OCI-LY7 (cell line): Measurements from ENCODE around the gene GALNT5. TPM values are rescaled to one million over a fixed set of nuclear protein-coding genes. Genes with fewer than 3 reads are reported as not detected.

Experiments used
- BruUV-seq: library from RNA; stranded (reverse); fragments of 400-500 nt; replicated peaks from 2 replicates; lab custom pipeline; 2021; lab: Mats Ljungman, UMichigan
- CTCF ChIA-PET: fragments of 300-600 bp; sonication (Branson Sonifier 250); formaldehyde crosslinking; loops from one replicate; lab custom pipeline; 2022; ENCODE audit warnings: antibody characterized with exemption; ENCODE audit not compliant: unreplicated experiment; lab: Charles Lee
- POLR2A ChIA-PET: fragments of 300-600 bp; sonication (Branson Sonifier 250); formaldehyde crosslinking; loops from one replicate; lab custom pipeline; 2022; ENCODE audit warnings: antibody characterized with exemption; lab: Charles Lee
- DNase-seq: peaks from one replicate; pipeline ENCODE4 v3.0.0-alpha.2; 2015; ENCODE audit warnings: low spot score
- H2AFZ ChIP-seq: fragments of 200-600 bp; sonication (generic), shearing (Covaris generic); 2 replicates; pipeline ENCODE4 v1.6.1; 2014; ENCODE audit warnings: mild to moderate bottlenecking, antibody characterized with exemption, low read length, moderate library complexity
- H3K27ac ChIP-seq: fragments of 200-600 bp; sonication (generic); 2 replicates; pipeline ENCODE4 v1.5.1; 2014; ENCODE audit warnings: mixed run types, low read depth, mild to moderate bottlenecking, moderate library complexity, low read length, inconsistent platforms; ENCODE audit not compliant: poor library complexity, severe bottlenecking
- H3K36me3 ChIP-seq: fragments of 200-600 bp; sonication (generic); 2 replicates; pipeline ENCODE4 v1.6.1; 2014; ENCODE audit warnings: mild to moderate bottlenecking, antibody characterized with exemption, low read length, moderate library complexity, mixed read lengths; ENCODE audit not compliant: insufficient read depth
- H3K4me1 ChIP-seq: fragments of 200-600 bp; sonication (generic); 2 replicates; pipeline ENCODE4 v1.5.1; 2014; ENCODE audit warnings: mild to moderate bottlenecking, low read length; ENCODE audit not compliant: insufficient read depth, poor library complexity, severe bottlenecking
- H3K4me2 ChIP-seq: fragments of 200-600 bp; sonication (generic); 2 replicates; pipeline ENCODE4 v1.6.1; 2014; ENCODE audit warnings: mild to moderate bottlenecking, low read length
- H3K4me3 ChIP-seq: fragments of 200-600 bp; sonication (generic); 2 replicates; pipeline ENCODE4 v1.5.1; 2014; ENCODE audit warnings: mild to moderate bottlenecking, low read depth, low read length; ENCODE audit not compliant: poor library complexity, severe bottlenecking
- H3K79me2 ChIP-seq: fragments of 200-600 bp; sonication (generic); 2 replicates; pipeline ENCODE4 v1.6.1; 2016; ENCODE audit warnings: low read depth, mild to moderate bottlenecking, low read length, moderate library complexity, mixed read lengths; ENCODE audit not compliant: insufficient read depth
- H3K9me2 ChIP-seq: fragments of 200-600 bp; sonication (generic); 2 replicates; pipeline ENCODE4 v1.6.1; 2016; ENCODE audit warnings: mild to moderate bottlenecking, low read length, mixed read lengths; ENCODE audit not compliant: insufficient read depth
- H3K9me3 ChIP-seq: fragments of 200-600 bp; sonication (generic); 2 replicates; pipeline ENCODE4 v1.6.1; 2014; ENCODE audit warnings: mild to moderate bottlenecking, mixed run types, low read length, mixed read lengths
- H4K20me1 ChIP-seq: fragments of 200-600 bp; sonication (generic); 2 replicates; pipeline ENCODE4 v1.6.1; 2014; ENCODE audit warnings: mild to moderate bottlenecking, antibody characterized with exemption, low read length, moderate library complexity, mixed read lengths; ENCODE audit not compliant: insufficient read depth
- EZH2phosphoT487 ChIP-seq: fragments of 200-600 bp; sonication (generic); IDR thresholded peaks from 2 replicates; pipeline ENCODE4 v1.6.1; 2018; ENCODE audit warnings: low read depth, borderline replicate concordance, mild to moderate bottlenecking, mixed run types, antibody characterized with exemption, low read length, moderate library complexity, mixed read lengths
- intact Hi-C: fragments of 100-400 bp; cut with micrococcal nuclease; formaldehyde crosslinking; loops from one replicate; pipeline ENCODE4 v1.10.0; 2022; ENCODE audit not compliant: unreplicated experiment
- total RNA-seq, 2 experiments: library from RNA; depleted of rRNA in 1 of 2; stranded (reverse); fragments of >200 nt in 1 of 2; shearing (Covaris generic) in 1 of 2; gene quantifications; 2 replicates each; pipeline ENCODE4 v1.2.3, GENCODE V29; 2014 to 2022
- TF ChIP-seq, protein P1 (sequence below): fragments of 200-600 bp; sonication (generic); conservative IDR thresholded peaks from 2 replicates; pipeline ENCODE4 v1.5.1; 2014; ENCODE audit warnings: mild to moderate bottlenecking, antibody characterized with exemption, low read length, moderate library complexity, mixed read lengths

The GALNT5 gene
- total RNA-seq, 2 experiments from 2014 or later, result not detected

DNA sequence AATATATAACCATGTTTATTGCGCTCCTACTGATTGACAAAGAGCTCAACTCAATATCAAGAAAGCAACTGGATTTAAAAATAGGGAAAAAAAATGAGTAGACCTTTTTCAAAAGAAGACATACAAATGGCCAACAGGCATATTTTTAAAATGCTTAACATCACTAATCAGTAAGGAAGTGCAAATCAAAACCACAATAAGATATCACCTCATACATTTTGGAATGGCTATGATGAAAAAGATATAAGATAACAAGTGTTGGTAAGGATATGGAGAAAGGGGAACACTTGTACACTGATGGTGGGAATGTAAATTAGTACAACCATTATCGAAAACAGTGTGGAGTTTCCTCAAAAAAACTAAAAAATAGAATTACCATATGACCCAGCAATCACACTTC is 5.6 kb upstream of the GALNT5 start:
- intact Hi-C loops, result no loop called here
- no TSS peak for BruUV-seq
- Histone ChIP-seq H4K20me1 (no peaks in the 10 kb centered on the region), H2AFZ (no peak overlapping the region), H3K4me1 (no peaks in the 10 kb centered on the region), H3K79me2 (no peaks in the 10 kb centered on the region), H3K9me2 (no peaks in the 10 kb centered on the region), H3K27ac (no peak overlapping the region), H3K4me3 (no peak overlapping the region), H3K9me3 (no peaks in the 10 kb centered on the region), H3K4me2 (no peak overlapping the region), H3K36me3 (no peaks in the 10 kb centered on the region)
- CTCF ChIA-PET, result no interaction called here
- no peak for DNase-seq
- POLR2A ChIA-PET, result no interaction called here
- no peak for TF ChIP-seq EZH2phosphoT487
- TF ChIP-seq, protein P1, sequence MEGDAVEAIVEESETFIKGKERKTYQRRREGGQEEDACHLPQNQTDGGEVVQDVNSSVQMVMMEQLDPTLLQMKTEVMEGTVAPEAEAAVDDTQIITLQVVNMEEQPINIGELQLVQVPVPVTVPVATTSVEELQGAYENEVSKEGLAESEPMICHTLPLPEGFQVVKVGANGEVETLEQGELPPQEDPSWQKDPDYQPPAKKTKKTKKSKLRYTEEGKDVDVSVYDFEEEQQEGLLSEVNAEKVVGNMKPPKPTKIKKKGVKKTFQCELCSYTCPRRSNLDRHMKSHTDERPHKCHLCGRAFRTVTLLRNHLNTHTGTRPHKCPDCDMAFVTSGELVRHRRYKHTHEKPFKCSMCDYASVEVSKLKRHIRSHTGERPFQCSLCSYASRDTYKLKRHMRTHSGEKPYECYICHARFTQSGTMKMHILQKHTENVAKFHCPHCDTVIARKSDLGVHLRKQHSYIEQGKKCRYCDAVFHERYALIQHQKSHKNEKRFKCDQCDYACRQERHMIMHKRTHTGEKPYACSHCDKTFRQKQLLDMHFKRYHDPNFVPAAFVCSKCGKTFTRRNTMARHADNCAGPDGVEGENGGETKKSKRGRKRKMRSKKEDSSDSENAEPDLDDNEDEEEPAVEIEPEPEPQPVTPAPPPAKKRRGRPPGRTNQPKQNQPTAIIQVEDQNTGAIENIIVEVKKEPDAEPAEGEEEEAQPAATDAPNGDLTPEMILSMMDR, result no peak

DNA sequence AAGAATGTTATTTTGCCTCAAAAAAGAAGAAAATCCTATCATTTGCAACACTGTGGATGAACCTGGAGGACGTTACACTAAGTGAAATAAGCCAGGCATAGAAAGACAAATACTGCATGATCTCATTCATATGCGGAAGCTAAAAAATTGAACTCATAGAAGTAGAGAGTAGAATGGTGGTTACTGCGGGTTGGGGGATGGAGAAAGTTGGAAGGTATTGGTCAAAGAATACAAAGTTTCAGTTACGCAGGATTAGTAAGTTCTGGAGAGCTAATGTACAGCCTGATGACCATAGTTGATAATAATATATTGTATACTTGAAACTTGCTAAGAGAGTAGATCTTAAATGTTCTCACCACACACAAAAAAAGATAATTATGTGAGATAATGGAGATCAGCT is 5.0 kb upstream of the GALNT5 start:
- TF ChIP-seq EZH2phosphoT487, result no peak
- TF ChIP-seq, protein P1, result no peak
- Histone ChIP-seq H3K4me3 (no peak overlapping the region), H3K36me3 (no peaks in the 10 kb centered on the region), H3K9me3 (no peaks in the 10 kb centered on the region), H3K27ac (no peak overlapping the region), H3K4me2 (no peak overlapping the region), H3K79me2 (no peaks in the 10 kb centered on the region), H3K4me1 (no peaks in the 10 kb centered on the region), H2AFZ (no peak overlapping the region), H3K9me2 (no peaks in the 10 kb centered on the region), H4K20me1 (no peaks in the 10 kb centered on the region)
- intact Hi-C loops, result no loop called here
- no TSS peak for BruUV-seq
- POLR2A ChIA-PET, result interaction anchor here (0.6 kb wide), 1 partner anchor 299 kb away, joined by 4 read pairs; no protein-coding TSS in a partner anchor
- no peak for DNase-seq
- CTCF ChIA-PET, result no interaction called here

GRCh38 chr2:157254041-157254440 is 3.5 kb upstream of the GALNT5 start:
- intact Hi-C loops, result no loop called here
- Histone ChIP-seq H3K9me2 (no peaks in the 10 kb centered on the region), H3K9me3 (no peaks in the 10 kb centered on the region), H3K4me2 (no peak overlapping the region), H3K79me2 (no peaks in the 10 kb centered on the region), H3K36me3 (no peaks in the 10 kb centered on the region), H3K27ac (no peak overlapping the region), H3K4me1 (no peaks in the 10 kb centered on the region), H2AFZ (no peak overlapping the region), H4K20me1 (no peaks in the 10 kb centered on the region), H3K4me3 (no peak overlapping the region)
- DNase-seq, result no peak
- POLR2A ChIA-PET, result no interaction called here
- BruUV-seq, result no TSS peak
- TF ChIP-seq, protein P1, result no peak
- no peak for TF ChIP-seq EZH2phosphoT487
- CTCF ChIA-PET, result no interaction called here
